ENCODE data around the gene SNX4.

DNA sequence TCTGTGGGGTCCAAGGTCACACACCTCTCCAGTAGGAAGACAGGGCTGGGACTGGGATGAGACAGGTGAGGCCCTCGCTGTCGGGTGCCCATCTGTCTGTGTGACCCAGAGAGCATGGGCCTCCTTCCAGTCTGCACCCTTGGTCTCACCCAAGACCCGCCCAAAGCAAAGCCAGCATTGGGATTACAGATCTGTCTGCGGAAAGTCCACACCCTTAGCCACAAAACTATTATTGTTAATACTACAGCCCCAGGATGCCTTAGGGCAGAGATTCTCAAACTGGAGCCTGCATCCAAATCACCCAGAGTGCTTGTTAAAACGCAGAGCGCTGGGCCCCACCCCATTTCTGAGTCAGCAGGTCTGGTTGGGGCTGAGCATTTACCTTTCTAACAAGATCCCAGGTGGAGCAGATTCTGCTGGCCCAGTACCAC lies 86.4 kb downstream of the SNX4 start:
- TF ChIP-seq CTCF (conservative IDR thresholded peaks at IDR 0.05; ENCODE audit: low read depth, low read length) (no peak), EZH2 (IDR thresholded peaks at IDR 0.05; ENCODE audit: low read length, unreplicated experiment) (no peak), EZH2phosphoT487 (IDR thresholded peaks at IDR 0.05; ENCODE audit: borderline replicate concordance, low read length) (no peak)
